Spinal cord (tissue), 10 donors: ENCODE measurements around the gene LEFTY2. TPM values are rescaled to one million over a fixed set of nuclear protein-coding genes. Genes with fewer than 3 reads are reported as not detected.
"Not testable (repeated sequence)": the region's sequence is repeated elsewhere in the genome, so short reads cannot be mapped to it uniquely, and the experiment has no call there.

Source experiments
- DNase-seq, 6 donors: peaks; one replicate each; pipeline versions ENCODE4 v3.0.0 to v3.0.0-alpha.2; 2013 to 2015; ENCODE audit warnings: low spot score in 6 of 6, low read depth in 4 of 6
- H3K27ac ChIP-seq: one replicate; pipeline ENCODE4 v1.5.1; 2013; ENCODE audit warnings: low read depth, low read length, control low read depth
- H3K27me3 ChIP-seq: one replicate; pipeline ENCODE4 v1.6.1; 2013; ENCODE audit warnings: low read length; ENCODE audit not compliant: control insufficient read depth, insufficient read depth
- H3K36me3 ChIP-seq: one replicate; pipeline ENCODE4 v1.6.1; 2013; ENCODE audit warnings: low read length; ENCODE audit not compliant: control insufficient read depth, insufficient read depth
- H3K4me1 ChIP-seq: one replicate; pipeline ENCODE4 v1.6.1; 2013; ENCODE audit warnings: low read length; ENCODE audit not compliant: control insufficient read depth, insufficient read depth
- H3K4me3 ChIP-seq: one replicate; pipeline ENCODE4 v1.5.1; 2013; ENCODE audit warnings: low read depth, low read length, control low read depth
- H3K9me3 ChIP-seq: one replicate; pipeline ENCODE4 v1.6.1; 2013; ENCODE audit warnings: low read length; ENCODE audit not compliant: control insufficient read depth, insufficient read depth
- WGBS: methylation state at CpG from one replicate; pipeline ENCODE4 v1.1.5; 2013; ENCODE audit warnings: missing lambda C conversion rate; ENCODE audit not compliant: insufficient coverage; 5-methylcytosine and 5-hydroxymethylcytosine counted together
- polyA plus RNA-seq, 2 donors: library from polyadenylated mRNA; unstranded; fragments of 120-200 nt; gene quantifications; one replicate each; pipeline ENCODE4 v1.2.1, GENCODE V29; 2013; ENCODE audit not compliant: insufficient read length in 2 of 2
- total RNA-seq, 2 donors: library from RNA; depleted of rRNA in 1 of 2; stranded (reverse); fragments of 120-200 nt in 1 of 2; fragments of >200 nt in 1 of 2; gene quantifications; one replicate each; pipeline versions ENCODE4 v1.2.3 to v1.2.4, GENCODE V29; 2013 to 2014
- donor health status: healthy.

Gene LEFTY2
- total and polyA plus RNA-seq, 4 donors: 0.25 to 0.56 (median 0.42) TPM

GRCh38 chr1:225896494-225896893 lies 44.5 kb downstream of the LEFTY2 start:
- Histone ChIP-seq H3K27me3 (no peaks in the 10 kb centered on the region), H3K27ac (no peak overlapping the region), H3K9me3 (no peaks in the 10 kb centered on the region), H3K36me3 (no peaks in the 10 kb centered on the region), H3K4me1 (no peaks in the 10 kb centered on the region), H3K4me3 (no peak overlapping the region)
- WGBS: 67% methylated on average over 1 of the region's 5 CpGs
- DNase-seq: peak in 1 of 6 donors; percentile 57

GRCh38 chr1:225892307-225892706 lies 48.7 kb downstream of the LEFTY2 start:
- Histone ChIP-seq H3K4me1 (no peaks in the 10 kb centered on the region), H3K27me3 (no peaks in the 10 kb centered on the region), H3K36me3 (no peaks in the 10 kb centered on the region), H3K27ac (no peak overlapping the region), H3K4me3 (no peak overlapping the region), H3K9me3 (no peaks in the 10 kb centered on the region)
- WGBS: 92% methylated on average over 5 of the region's 6 CpGs
- no peak for DNase-seq

- H3K36me3 ChIP-seq: no peaks in the 10 kb centered on the region
- no peak overlapping the region for H3K4me3 ChIP-seq
- DNase-seq: no peak
- H3K4me1 ChIP-seq: no peaks in the 10 kb centered on the region
- H3K27ac ChIP-seq: no peak overlapping the region
- H3K27me3 ChIP-seq: peaks cover 3% of the 10 kb centered on the region
- WGBS: 93% methylated on average over 14 of the region's 14 CpGs
- no peaks in the 10 kb centered on the region for H3K9me3 ChIP-seq
These were observed 49.6 kb downstream of the LEFTY2 start for GRCh38 chr1:225891229-225891972.

- Histone ChIP-seq H3K36me3 (no peaks in the 10 kb centered on the region), H3K27ac (no peak overlapping the region), H3K4me3 (no peak overlapping the region), H3K27me3 (peaks cover 5% of the 10 kb centered on the region), H3K9me3 (no peaks in the 10 kb centered on the region), H3K4me1 (no peaks in the 10 kb centered on the region)
- 46% methylated on average over 4 of the region's 6 CpGs for WGBS
- no peak for DNase-seq
These were observed 50.4 kb downstream of the LEFTY2 start for GRCh38 chr1:225890346-225891228.

- H3K27me3 ChIP-seq: peaks cover 5% of the 10 kb centered on the region
- 94% methylated on average over 5 of the region's 5 CpGs for WGBS
- H3K9me3 ChIP-seq: no peaks in the 10 kb centered on the region
- no peak for DNase-seq
- no peak overlapping the region for H3K4me3 ChIP-seq
- no peaks in the 10 kb centered on the region for H3K36me3 ChIP-seq
- no peak overlapping the region for H3K27ac ChIP-seq
- H3K4me1 ChIP-seq: no peaks in the 10 kb centered on the region
These were observed 51.3 kb downstream of the LEFTY2 start for GRCh38 chr1:225889743-225890142.

GRCh38 chr1:225888898-225889601 lies 52.0 kb downstream of the LEFTY2 start, which contains the start of gene LEFTY1:
Gene LEFTY1 (minus strand): TSS chr1:225889146. CDS start chr1:225889066, 80 bp downstream.
- no peaks in the 10 kb centered on the region for H3K9me3 ChIP-seq
- no peaks in the 10 kb centered on the region for H3K36me3 ChIP-seq
- no peak within 1 kb of the TSS for H3K4me3 ChIP-seq
- DNase-seq: no peak
- 67% methylated on average over 11 of the region's 11 CpGs for WGBS
- no peaks in the 10 kb centered on the region for H3K4me1 ChIP-seq
- H3K27ac ChIP-seq: no peak within 1 kb of the TSS
- H3K27me3 ChIP-seq: peaks cover 5% of the 10 kb centered on the region

GRCh38 chr1:225888289-225888897 lies 52.6 kb downstream of the LEFTY2 start:
- H3K4me3 ChIP-seq: no peak overlapping the region
- DNase-seq: no peak
- 85% methylated on average over 13 of the region's 18 CpGs for WGBS
- H3K27ac ChIP-seq: no peak overlapping the region
- H3K27me3 ChIP-seq: peaks cover 5% of the 10 kb centered on the region
- H3K4me1 ChIP-seq: peaks cover 4% of the 10 kb centered on the region
- no peaks in the 10 kb centered on the region for H3K36me3 ChIP-seq
- no peaks in the 10 kb centered on the region for H3K9me3 ChIP-seq

GRCh38 chr1:225887554-225888288 lies 53.3 kb downstream of the LEFTY2 start:
- H3K4me1 ChIP-seq: peaks cover 11% of the 10 kb centered on the region
- H3K9me3 ChIP-seq, H3K27me3 ChIP-seq, DNase-seq, H3K4me3 ChIP-seq, H3K36me3 ChIP-seq, H3K27ac ChIP-seq: not testable (repeated sequence)
- 20% methylated on average over 19 of the region's 56 CpGs for WGBS

- no peak overlapping the region for H3K4me3 ChIP-seq
- no peak for DNase-seq
- H3K9me3 ChIP-seq: no peaks in the 10 kb centered on the region
- H3K36me3 ChIP-seq: no peaks in the 10 kb centered on the region
- H3K27ac ChIP-seq: no peak overlapping the region
- H3K27me3 ChIP-seq: peaks cover 12% of the 10 kb centered on the region
- H3K4me1 ChIP-seq: peaks cover 17% of the 10 kb centered on the region
- whole genome bisulfite sequencing: 75% methylated on average over 2 of the region's 7 CpGs
These were observed 54.0 kb downstream of the LEFTY2 start for GRCh38 chr1:225887030-225887314.
